ENCODE results near the gene KLC3. TPM values are rescaled to one million over a fixed set of nuclear protein-coding genes. Genes with fewer than 3 reads are reported as not detected.

KLC3 gene
- total RNA-seq, 1 experiment from 2014 or later: 0.49 TPM

DNA sequence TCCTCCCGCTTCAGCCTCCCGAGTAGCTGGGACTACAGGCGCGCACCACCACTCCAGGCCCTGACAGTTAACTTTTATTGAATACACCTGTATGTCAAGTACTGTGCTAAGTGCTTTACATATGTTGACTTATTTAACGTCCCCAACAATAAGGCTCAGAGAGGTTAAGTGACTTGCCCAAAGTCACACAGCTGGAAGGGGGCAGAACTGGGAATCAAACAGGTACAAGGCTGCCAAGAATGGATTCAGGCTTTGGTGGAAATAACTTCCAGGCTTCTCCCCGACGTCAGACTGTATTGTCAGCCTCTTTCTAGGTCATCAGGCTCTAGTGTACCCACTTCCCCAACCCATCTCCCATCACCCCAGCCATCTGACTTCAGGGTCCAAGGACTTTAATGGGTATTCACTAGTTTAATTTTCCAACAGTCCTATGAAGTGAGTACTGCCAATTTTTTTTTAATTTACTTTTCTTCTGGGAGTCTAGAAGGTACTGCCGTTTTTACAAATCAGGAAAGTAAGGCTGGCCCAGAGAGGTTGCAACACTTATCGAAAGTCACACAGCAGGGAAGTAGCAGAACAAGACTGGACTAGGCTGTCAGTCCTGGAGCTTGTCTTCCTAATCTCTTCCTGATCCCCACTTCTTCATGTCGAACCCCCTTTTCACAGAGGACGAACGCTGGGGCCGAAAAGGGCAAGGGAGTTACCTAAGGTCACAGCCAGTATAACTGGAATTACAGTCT lies 13.0 kb upstream of the KLC3 start:
- no peak for ATAC-seq
- CTCF ChIA-PET: no interaction called here
- Histone ChIP-seq H3K36me3 (ENCODE audit: control insufficient read depth, insufficient read depth, low read length) (no peaks in the 10 kb centered on the region), H3K4me3 (ENCODE audit: low read depth in 2 of 2, low read length in 2 of 2) (no peak overlapping the region), H3K27ac (ENCODE audit: low read length) (no peak overlapping the region), H3K27me3 (ENCODE audit: control insufficient read depth, insufficient read depth, low read length) (no peaks in the 10 kb centered on the region), H3K9me3 (ENCODE audit: control insufficient read depth, insufficient read depth, low read depth, low read length) (no peaks in the 10 kb centered on the region), H3K4me1 (ENCODE audit: control insufficient read depth, insufficient read depth, low read length) (peaks cover 7% of the 10 kb centered on the region)
- DNase-seq (ENCODE audit: low read depth, low spot score): no peak
- intact Hi-C loops (cut with micrococcal nuclease; ENCODE audit: unreplicated experiment) (loop anchor here (10.0 kb wide), 1 partner anchor 73 kb away; the partner anchor contains the start of gene MARK4), in situ Hi-C loops (cut with HindIII; ENCODE audit: low pct_unique_long_range_greater_than_20kb, low sequenced_read_pairs) (no loop called here)
- BruUV-seq (replicated peaks): no TSS peak
- TF ChIP-seq CTCF (IDR thresholded peaks at IDR 0.05): no peak
- no peak for TF ChIP-seq TCF7L2 (IDR thresholded peaks at IDR 0.05; ENCODE audit: low read depth, low read length)
- TF ChIP-seq POLR2AphosphoS5 (IDR thresholded peaks at IDR 0.05; ENCODE audit: low read depth, low read length): no peak
- no peak for TF ChIP-seq SIN3A (IDR thresholded peaks at IDR 0.05; ENCODE audit: borderline replicate concordance, insufficient read depth, low read depth, low read length)
- TF ChIP-seq, protein P1, sequence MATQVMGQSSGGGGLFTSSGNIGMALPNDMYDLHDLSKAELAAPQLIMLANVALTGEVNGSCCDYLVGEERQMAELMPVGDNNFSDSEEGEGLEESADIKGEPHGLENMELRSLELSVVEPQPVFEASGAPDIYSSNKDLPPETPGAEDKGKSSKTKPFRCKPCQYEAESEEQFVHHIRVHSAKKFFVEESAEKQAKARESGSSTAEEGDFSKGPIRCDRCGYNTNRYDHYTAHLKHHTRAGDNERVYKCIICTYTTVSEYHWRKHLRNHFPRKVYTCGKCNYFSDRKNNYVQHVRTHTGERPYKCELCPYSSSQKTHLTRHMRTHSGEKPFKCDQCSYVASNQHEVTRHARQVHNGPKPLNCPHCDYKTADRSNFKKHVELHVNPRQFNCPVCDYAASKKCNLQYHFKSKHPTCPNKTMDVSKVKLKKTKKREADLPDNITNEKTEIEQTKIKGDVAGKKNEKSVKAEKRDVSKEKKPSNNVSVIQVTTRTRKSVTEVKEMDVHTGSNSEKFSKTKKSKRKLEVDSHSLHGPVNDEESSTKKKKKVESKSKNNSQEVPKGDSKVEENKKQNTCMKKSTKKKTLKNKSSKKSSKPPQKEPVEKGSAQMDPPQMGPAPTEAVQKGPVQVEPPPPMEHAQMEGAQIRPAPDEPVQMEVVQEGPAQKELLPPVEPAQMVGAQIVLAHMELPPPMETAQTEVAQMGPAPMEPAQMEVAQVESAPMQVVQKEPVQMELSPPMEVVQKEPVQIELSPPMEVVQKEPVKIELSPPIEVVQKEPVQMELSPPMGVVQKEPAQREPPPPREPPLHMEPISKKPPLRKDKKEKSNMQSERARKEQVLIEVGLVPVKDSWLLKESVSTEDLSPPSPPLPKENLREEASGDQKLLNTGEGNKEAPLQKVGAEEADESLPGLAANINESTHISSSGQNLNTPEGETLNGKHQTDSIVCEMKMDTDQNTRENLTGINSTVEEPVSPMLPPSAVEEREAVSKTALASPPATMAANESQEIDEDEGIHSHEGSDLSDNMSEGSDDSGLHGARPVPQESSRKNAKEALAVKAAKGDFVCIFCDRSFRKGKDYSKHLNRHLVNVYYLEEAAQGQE (IDR thresholded peaks at IDR 0.05; ENCODE audit: insufficient read depth in 1 of 2, low read depth in 2 of 2, low read length in 1 of 2): no peak
- POLR2A ChIA-PET: no interaction called here

- no peak for DNase-seq (ENCODE audit: low read depth, low spot score)
- Histone ChIP-seq H3K4me1 (ENCODE audit: control insufficient read depth, insufficient read depth, low read length) (peaks cover 3% of the 10 kb centered on the region), H3K36me3 (ENCODE audit: control insufficient read depth, insufficient read depth, low read length) (no peaks in the 10 kb centered on the region), H3K4me3 (ENCODE audit: low read depth in 2 of 2, low read length in 2 of 2) (no peak overlapping the region), H3K27me3 (ENCODE audit: control insufficient read depth, insufficient read depth, low read length) (no peaks in the 10 kb centered on the region), H3K27ac (ENCODE audit: low read length) (no peak overlapping the region), H3K9me3 (ENCODE audit: control insufficient read depth, insufficient read depth, low read depth, low read length) (no peaks in the 10 kb centered on the region)
- no TSS peak for BruUV-seq (replicated peaks)
- intact Hi-C loops (cut with micrococcal nuclease; ENCODE audit: unreplicated experiment): loop anchor here (10.0 kb wide), 1 partner anchor 127 kb away; no protein-coding TSS in a partner anchor
- peak; percentile 46; the same call in 1 of the 2 replicates for ATAC-seq
- ChIA-PET POLR2A (interaction anchor here (0.9 kb wide), 1 partner anchor 133 kb away, joined by 3 read pairs; no protein-coding TSS in a partner anchor), CTCF (no interaction called here)
- no peak for TF ChIP-seq TCF7L2 (IDR thresholded peaks at IDR 0.05; ENCODE audit: low read depth, low read length)
- TF ChIP-seq, protein P1 (IDR thresholded peaks at IDR 0.05; ENCODE audit: insufficient read depth in 1 of 2, low read depth in 2 of 2, low read length in 1 of 2): no peak
- no peak for TF ChIP-seq CTCF (IDR thresholded peaks at IDR 0.05)
- TF ChIP-seq SIN3A (IDR thresholded peaks at IDR 0.05; ENCODE audit: borderline replicate concordance, insufficient read depth, low read depth, low read length): no peak
- no peak for TF ChIP-seq POLR2AphosphoS5 (IDR thresholded peaks at IDR 0.05; ENCODE audit: low read depth, low read length)
- in situ Hi-C loops (cut with HindIII; ENCODE audit: low pct_unique_long_range_greater_than_20kb, low sequenced_read_pairs): no loop called here
Observed at GRCh38 chr19:45331411-45331810, 9.1 kb upstream of the KLC3 start.

All from Panc1 (cell line).